ENCODE results near the gene C19orf44. TPM values are rescaled to one million over a fixed set of nuclear protein-coding genes. Genes with fewer than 3 reads are reported as not detected.

The C19orf44 gene
- polyA plus RNA-seq, 12 donors = 4.8 to 10.4 (median 7.3) TPM; not detected in 2

- DNase-seq = no peak
These were observed 20.9 kb downstream of the C19orf44 start for GRCh38 chr19:16516923-16517610.

- DNase-seq = no peak
These were observed 21.9 kb downstream of the C19orf44 start for GRCh38 chr19:16518061-16518460.

GRCh38 chr19:16518483-16519229 is 22.5 kb downstream of the C19orf44 start:
- no peak for DNase-seq

DNA sequence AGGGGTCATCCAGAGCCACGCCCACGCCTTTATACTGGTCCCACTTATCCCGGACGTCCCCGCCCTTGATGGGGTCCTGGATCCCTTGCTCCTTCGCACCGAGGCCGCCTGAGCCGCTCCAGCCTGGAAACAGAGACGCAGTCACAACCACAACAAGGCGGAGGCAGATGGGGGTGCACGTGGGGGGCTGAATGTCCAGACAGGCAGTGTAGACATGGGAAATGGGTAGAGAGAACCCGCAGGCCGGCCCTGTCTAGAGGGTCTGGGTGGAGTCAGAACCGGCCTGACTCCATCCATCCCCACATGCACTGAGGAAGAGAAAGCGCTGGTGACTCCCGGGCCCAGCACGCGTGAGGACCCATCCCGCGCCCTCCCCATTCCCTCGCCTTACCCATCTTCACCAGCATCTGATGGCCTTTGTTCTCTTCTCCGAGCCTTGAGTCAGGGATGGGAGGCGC is 23.1 kb downstream of the C19orf44 start:
- DNase-seq = no peak

DNA sequence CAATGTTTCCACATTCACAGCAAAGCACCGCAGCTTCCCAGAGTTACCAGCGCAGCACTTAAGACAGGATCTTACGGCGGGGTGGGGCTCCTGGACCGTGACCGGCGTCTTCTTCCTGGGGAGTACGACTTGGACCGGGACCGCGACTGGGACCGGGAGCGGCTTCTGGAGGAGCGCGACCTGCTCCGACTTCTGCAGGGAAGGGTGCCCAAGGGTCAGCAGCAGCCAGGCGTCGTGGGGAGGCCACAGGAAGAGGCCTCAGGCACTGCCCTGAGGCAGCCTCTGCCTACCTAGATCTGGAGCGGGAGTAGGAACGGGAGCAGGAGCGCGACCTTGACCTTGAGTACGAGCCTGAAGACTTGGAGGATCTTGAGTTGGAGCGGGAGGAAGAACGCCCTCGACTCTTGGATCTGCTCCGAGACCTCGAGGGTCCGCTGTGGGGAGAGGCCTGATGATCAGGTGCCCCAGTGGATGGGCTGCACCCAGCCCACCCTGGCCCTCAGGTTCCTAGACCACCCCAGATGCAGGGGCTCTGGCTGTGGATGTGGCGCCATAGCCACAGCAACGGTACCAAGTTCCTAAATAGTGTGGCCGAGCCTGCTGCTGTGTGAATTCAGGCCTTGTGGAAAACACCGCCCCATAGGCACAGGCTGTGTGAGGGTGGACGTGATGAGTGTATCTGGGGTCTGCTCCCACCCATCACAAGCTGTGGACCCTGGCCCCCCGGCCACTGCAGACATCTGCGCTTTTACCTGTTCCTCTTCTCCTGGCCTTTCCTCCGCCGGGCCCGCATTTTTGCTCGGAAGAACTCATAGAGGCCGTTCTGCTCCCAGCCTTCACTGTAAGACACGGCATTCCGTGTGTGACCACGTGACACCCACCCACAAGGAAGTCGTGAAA is 24.1 kb downstream of the C19orf44 start:
- DNase-seq = no peak

GRCh38 chr19:16520986-16521624 is 24.9 kb downstream of the C19orf44 start:
- no peak for DNase-seq

GRCh38 chr19:16521715-16522289 is 25.6 kb downstream of the C19orf44 start:
- DNase-seq = no peak

- DNase-seq = no peak
These were observed 26.6 kb downstream of the C19orf44 start for GRCh38 chr19:16522559-16523377.

DNA sequence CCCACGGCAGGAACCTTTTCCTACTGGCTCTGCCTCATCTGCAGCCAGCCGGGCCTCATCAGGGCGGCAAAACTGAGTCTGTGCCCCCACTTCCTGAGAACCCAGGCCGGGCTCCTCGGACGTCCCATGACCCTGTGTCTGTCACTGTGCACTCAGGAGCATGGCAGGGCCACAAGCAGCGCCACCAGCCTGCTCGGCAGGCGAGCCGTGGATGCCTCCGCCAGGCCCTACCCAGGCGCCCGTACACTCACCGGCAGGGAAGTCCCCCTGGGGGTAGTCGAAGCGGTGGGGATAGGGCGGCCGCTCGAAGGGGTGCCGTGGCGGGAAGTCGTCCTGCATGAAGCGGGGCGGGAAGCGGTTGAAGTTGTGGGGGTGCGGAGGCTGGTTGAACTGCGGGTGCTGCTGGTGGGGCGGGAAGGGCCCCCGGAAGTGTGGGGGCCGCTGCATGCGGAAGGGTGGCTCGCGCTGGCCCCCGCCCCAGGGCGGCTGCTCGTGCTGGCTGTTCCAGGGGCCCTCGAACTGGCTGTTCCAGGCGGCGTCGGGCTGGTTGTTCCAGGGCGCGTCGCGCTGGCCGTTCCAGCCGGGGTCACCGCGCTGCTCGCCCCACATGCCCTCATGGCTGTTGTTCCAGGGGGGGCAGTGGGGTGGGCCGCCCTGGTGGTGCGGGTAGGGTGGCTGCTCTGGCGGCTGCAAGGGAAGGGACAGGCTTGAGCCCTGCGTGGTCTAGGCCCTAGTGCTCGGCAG is 29.0 kb downstream of the C19orf44 start:
- DNase-seq = no peak

GRCh38 chr19:16525751-16526481 is 29.7 kb downstream of the C19orf44 start:
- no peak for DNase-seq

DNA sequence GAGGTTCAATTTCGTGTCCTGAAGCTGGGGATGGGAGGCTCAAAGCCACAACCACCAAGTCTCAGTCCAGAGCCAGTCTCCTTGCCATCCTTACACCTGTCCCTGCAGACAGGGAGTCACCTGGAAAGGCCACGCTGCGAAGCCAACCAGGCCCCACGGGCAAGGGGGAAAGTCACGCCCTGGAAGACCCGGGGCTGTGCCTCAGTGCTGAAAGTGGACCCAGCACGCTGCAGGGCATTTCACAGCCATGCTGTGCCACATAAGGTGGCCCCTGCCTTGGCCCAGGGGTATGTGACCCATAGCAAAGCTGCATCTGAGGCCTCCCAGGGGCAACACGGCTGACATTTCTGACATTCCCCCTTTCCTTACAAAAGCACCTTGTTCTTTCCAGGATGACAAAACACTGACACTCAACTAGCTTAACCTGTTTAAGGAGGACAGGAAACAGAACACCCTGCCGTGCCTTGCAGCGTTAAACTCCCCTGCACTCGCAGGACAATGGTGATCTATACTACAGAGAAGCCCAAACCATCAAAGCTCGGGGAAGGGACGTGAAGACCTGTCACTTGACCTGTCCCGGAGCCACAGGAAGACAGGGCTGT is 31.2 kb downstream of the C19orf44 start:
- no peak for DNase-seq

DNA sequence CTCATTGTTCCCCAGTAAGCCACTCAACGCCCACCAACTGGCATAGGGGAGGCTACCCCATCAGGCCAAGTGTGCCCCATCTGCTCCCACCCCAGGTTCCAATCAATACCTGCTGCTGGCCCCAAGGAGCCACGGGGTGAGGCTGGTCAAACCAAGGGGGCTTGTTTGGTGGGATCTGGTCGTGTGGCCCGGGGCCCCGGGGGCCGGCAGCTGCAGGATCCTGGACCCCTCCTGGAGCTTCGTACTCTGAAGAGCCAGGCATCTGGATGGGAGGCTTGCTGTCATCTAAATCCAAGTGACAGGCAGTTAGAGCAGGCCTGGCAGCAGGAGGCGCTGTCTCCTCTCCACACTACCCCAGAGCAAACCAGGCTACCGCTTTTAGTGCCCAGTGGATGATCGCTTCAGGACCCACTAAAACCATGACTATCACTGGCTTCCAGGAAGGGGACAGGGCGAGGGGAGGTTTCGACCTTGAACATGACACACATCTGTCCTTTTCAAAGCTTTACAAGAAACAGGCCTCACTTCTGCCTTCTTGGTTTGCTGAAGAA is 31.9 kb downstream of the C19orf44 start:
- DNase-seq = no peak

GRCh38 chr19:16529466-16530144 is 33.4 kb downstream of the C19orf44 start:
- DNase-seq = no peak

DNA sequence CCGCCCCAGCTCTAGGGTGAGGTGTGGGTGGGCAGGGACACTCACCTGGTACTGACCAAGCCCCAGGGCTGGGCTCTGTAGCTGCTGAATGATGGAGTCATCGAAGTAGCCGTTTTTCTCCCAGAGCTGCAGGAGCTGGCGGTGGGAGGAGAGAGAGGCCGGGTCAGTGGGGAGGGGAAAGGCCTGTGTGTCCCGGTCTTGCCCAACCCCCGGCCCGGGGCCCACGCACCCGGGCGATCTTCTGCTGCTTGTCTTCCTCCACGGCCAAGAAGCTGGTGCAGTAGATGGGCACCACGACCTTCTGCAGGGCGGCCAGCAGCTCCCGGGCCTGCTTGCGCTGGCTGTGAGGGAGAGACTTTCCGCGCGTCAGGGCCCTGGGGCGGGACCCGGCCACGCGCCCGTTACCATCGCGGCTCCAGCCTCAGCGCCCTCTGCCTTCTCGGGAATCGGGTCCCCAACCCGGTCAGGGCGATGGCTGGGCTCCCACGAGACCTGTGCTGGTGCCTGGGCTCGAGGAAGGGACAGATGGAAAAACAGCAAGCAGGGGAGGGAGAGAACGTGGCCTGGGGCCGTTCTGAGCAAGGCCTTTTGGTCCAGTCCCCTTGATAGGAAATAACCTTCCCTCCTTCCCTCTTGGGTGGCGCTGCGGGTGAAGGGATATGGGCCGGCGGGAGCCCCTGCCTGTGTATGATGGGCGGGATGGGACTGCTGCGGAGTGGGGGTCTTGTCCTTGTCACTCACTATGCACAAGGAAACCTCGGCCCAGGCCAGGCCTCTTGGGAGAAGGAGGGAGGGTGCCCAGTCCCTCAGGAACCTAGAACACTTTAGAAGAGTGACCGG is 34.6 kb downstream of the C19orf44 start:
- no peak for DNase-seq

GRCh38 chr19:16531380-16531669 is 35.1 kb downstream of the C19orf44 start:
- no peak for DNase-seq

GRCh38 chr19:16532440-16533234 is 36.4 kb downstream of the C19orf44 start:
- DNase-seq = no peak

Data from muscle of arm (tissue), 12 donors.